CD8-positive, alpha-beta memory T cell (primary cell): ENCODE data around the gene SOCS7. TPM values are rescaled to one million over a fixed set of nuclear protein-coding genes. Genes with fewer than 3 reads are reported as not detected.

ENCODE experiments used
- CTCF ChIA-PET: fragments of 350-600 bp; sonication (Branson Sonifier 250); formaldehyde crosslinking; loops from one replicate; lab custom pipeline; 2021; ENCODE audit warnings: antibody characterized with exemption; lab: Charles Lee
- POLR2A ChIA-PET: fragments of 350-600 bp; sonication (Branson Sonifier 250); formaldehyde crosslinking; loops from one replicate; lab custom pipeline; 2021; ENCODE audit warnings: antibody characterized with exemption; lab: Charles Lee
- DNase-seq, 5 donors: peaks; one replicate each; pipeline versions ENCODE4 v3.0.0 to v3.0.0-alpha.2; 2020 to 2022; ENCODE audit warnings: mixed read lengths in 1 of 5
- H3K27ac ChIP-seq: one replicate; pipeline ENCODE4 v1.7.0; 2013; ENCODE audit warnings: low read depth, mild to moderate bottlenecking, low read length, moderate library complexity
- H3K27me3 ChIP-seq: 2 replicates; pipeline ENCODE4 v1.7.0; 2013; ENCODE audit warnings: low read length, mild to moderate bottlenecking; ENCODE audit not compliant: insufficient read depth, poor library complexity, severe bottlenecking
- H3K36me3 ChIP-seq: 2 replicates; pipeline ENCODE4 v1.7.0; 2013; ENCODE audit warnings: mild to moderate bottlenecking, low read length, moderate library complexity; ENCODE audit not compliant: insufficient read depth
- H3K4me1 ChIP-seq: 2 replicates; pipeline ENCODE4 v1.7.0; 2013; ENCODE audit warnings: mild to moderate bottlenecking, low read length, moderate library complexity; ENCODE audit not compliant: insufficient read depth
- H3K4me3 ChIP-seq: 2 replicates; pipeline ENCODE4 v1.7.0; 2013; ENCODE audit warnings: mild to moderate bottlenecking, low read length
- H3K9me3 ChIP-seq: 2 replicates; pipeline ENCODE4 v1.7.0; 2013; ENCODE audit warnings: mild to moderate bottlenecking, low read length
- H3K27ac Mint-ChIP-seq, 8 donors: one replicate each; pipeline ENCODE4 v1.8.0; 2020 to 2021; ENCODE audit warnings: mixed read lengths in 8 of 8, mild to moderate bottlenecking in 6 of 8, inconsistent platforms in 3 of 8, moderate library complexity in 3 of 8
- H3K27me3 Mint-ChIP-seq, 2 donors: one replicate each; pipeline ENCODE4 v1.8.0; 2020 to 2021; ENCODE audit warnings: mixed read lengths in 2 of 2, mild to moderate bottlenecking in 1 of 2, moderate library complexity in 1 of 2
- H3K36me3 Mint-ChIP-seq, 3 donors: one replicate each; pipeline ENCODE4 v1.8.0; 2020 to 2021; ENCODE audit warnings: mixed read lengths in 3 of 3, inconsistent platforms in 1 of 3, mild to moderate bottlenecking in 1 of 3
- H3K4me1 Mint-ChIP-seq, 3 donors: one replicate each; pipeline ENCODE4 v1.8.0; 2020 to 2021; ENCODE audit warnings: mixed read lengths in 3 of 3, inconsistent platforms in 1 of 3, mild to moderate bottlenecking in 1 of 3
- H3K4me3 Mint-ChIP-seq, 7 donors: one replicate each; pipeline ENCODE4 v1.8.0; 2020 to 2021; ENCODE audit warnings: mixed read lengths in 7 of 7, mild to moderate bottlenecking in 6 of 7, moderate library complexity in 4 of 7, inconsistent platforms in 2 of 7
- H3K9me3 Mint-ChIP-seq, 5 donors: one replicate each; pipeline ENCODE4 v1.8.0; 2020 to 2022; ENCODE audit warnings: mixed read lengths in 5 of 5, mild to moderate bottlenecking in 3 of 5, moderate library complexity in 2 of 5, inconsistent platforms in 1 of 5
- polyA plus RNA-seq: library from polyadenylated mRNA; unstranded; fragments of 300-500 nt; fragmentation: Illumina TruSeq; gene quantifications from one replicate; pipeline ENCODE4 v1.2.3, GENCODE V29; 2021
- total RNA-seq, 2 experiments: library from RNA; stranded (reverse); gene quantifications; one replicate each; pipeline ENCODE4 v1.2.3, GENCODE V29; 2021

The SOCS7 gene, protein sequence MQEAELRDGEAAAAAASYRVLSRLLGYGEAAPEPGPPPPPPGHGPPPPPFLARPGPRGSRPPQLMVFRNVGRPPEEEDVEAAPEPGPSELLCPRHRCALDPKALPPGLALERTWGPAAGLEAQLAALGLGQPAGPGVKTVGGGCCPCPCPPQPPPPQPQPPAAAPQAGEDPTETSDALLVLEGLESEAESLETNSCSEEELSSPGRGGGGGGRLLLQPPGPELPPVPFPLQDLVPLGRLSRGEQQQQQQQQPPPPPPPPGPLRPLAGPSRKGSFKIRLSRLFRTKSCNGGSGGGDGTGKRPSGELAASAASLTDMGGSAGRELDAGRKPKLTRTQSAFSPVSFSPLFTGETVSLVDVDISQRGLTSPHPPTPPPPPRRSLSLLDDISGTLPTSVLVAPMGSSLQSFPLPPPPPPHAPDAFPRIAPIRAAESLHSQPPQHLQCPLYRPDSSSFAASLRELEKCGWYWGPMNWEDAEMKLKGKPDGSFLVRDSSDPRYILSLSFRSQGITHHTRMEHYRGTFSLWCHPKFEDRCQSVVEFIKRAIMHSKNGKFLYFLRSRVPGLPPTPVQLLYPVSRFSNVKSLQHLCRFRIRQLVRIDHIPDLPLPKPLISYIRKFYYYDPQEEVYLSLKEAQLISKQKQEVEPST
- total RNA-seq: 10 to 100 TPM; 22.0 to 23.7 TPM
- polyA plus RNA-seq: 0.98 TPM

- H3K27ac ChIP-seq: peak within 1 kb of the TSS; percentile 81
- H3K36me3 ChIP-seq: no peaks in the 10 kb centered on the region
- Mint-ChIP-seq H3K4me3 (peak within 1 kb of the TSS; percentile 89 to 100 (median 95)), H3K27me3 (no peaks in the 10 kb centered on the region), H3K4me1 (peaks cover 34 to 51% (median 43%) of the 10 kb centered on the region in 3 donors), H3K36me3 (peaks cover 0 to 3% (median 2%) of the 10 kb centered on the region in 3 donors), H3K9me3 (no peaks in the 10 kb centered on the region), H3K27ac (peak within 1 kb of the TSS; percentile 64 to 100 (median 98))
- peak; percentile 89 to 94 (median 91) for DNase-seq
- no peaks in the 10 kb centered on the region for H3K27me3 ChIP-seq
- POLR2A ChIA-PET: no interaction called here
- CTCF ChIA-PET: interaction anchor here (1.6 to 9.3 kb wide), 2 partner anchors 9 to 61 kb away, joined by 3 to 145 read pairs; no protein-coding TSS in a partner anchor
- peak within 1 kb of the TSS; percentile 96 for H3K4me3 ChIP-seq
- no peaks in the 10 kb centered on the region for H3K9me3 ChIP-seq
- H3K4me1 ChIP-seq: peaks cover 26% of the 10 kb centered on the region
Measured at GRCh38 chr17:38351412-38352222, at the start of gene SOCS7. Gene SOCS7 (plus strand): TSS chr17:38351844. CDS start chr17:38352053, 209 bp downstream.

GRCh38 chr17:38315497-38315896, 36.1 kb upstream of the SOCS7 start:
- DNase-seq: no peak
- no peak overlapping the region for H3K4me3 ChIP-seq
- Mint-ChIP-seq H3K27me3 (no peaks in the 10 kb centered on the region), H3K9me3 (no peaks in the 10 kb centered on the region), H3K4me1 (no peaks in the 10 kb centered on the region), H3K4me3 (no peak overlapping the region), H3K27ac (no peak overlapping the region), H3K36me3 (peaks cover 7 to 47% (median 11%) of the 10 kb centered on the region in 3 donors)
- ChIA-PET POLR2A (no interaction called here), CTCF (interaction anchor here (1.0 kb wide), 1 partner anchor 16 kb away, joined by 3 read pairs; no protein-coding TSS in a partner anchor)
- H3K9me3 ChIP-seq: no peaks in the 10 kb centered on the region
- no peaks in the 10 kb centered on the region for H3K4me1 ChIP-seq
- H3K27me3 ChIP-seq: no peaks in the 10 kb centered on the region
- H3K27ac ChIP-seq: no peak overlapping the region
- H3K36me3 ChIP-seq: peaks cover 5% of the 10 kb centered on the region

- Mint-ChIP-seq H3K9me3 (no peaks in the 10 kb centered on the region), H3K27me3 (no peaks in the 10 kb centered on the region), H3K36me3 (peaks cover 7 to 49% (median 16%) of the 10 kb centered on the region in 3 donors), H3K4me3 (no peak overlapping the region), H3K4me1 (no peaks in the 10 kb centered on the region), H3K27ac (no peak overlapping the region)
- Histone ChIP-seq H3K27me3 (no peaks in the 10 kb centered on the region), H3K9me3 (no peaks in the 10 kb centered on the region), H3K27ac (no peak overlapping the region), H3K4me1 (no peaks in the 10 kb centered on the region), H3K4me3 (no peak overlapping the region), H3K36me3 (peaks cover 8% of the 10 kb centered on the region)
- CTCF ChIA-PET: no interaction called here
- POLR2A ChIA-PET: no interaction called here
- no peak for DNase-seq
Measured at GRCh38 chr17:38317081-38317480, 34.6 kb upstream of the SOCS7 start.

DNA sequence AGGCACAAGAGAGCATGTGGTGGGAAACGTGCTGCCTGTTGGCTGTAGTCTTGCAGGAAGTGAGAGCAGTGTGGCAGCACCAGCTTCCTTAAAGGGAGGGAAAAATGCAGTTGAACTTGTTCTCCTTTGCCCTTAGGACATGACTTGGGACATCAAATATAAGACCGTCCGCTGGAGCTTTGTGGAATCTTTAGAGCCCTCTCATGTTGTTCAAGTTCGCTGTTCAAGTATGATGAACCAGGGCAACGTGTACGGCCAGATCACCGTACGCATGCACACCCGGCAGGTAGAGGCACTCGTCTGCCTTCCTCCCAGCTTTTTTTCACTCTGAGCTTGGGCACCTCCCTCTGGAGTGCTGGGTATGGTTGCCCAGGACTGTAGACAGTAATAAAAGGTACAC, 31.2 kb upstream of the SOCS7 start:
- H3K4me1 Mint-ChIP-seq: no peaks in the 10 kb centered on the region
- H3K4me3 ChIP-seq: no peak overlapping the region
- no peaks in the 10 kb centered on the region for H3K4me1 ChIP-seq
- no peaks in the 10 kb centered on the region for H3K9me3 Mint-ChIP-seq
- no peak overlapping the region for H3K27ac ChIP-seq
- H3K9me3 ChIP-seq: no peaks in the 10 kb centered on the region
- ChIA-PET CTCF (no interaction called here), POLR2A (no interaction called here)
- peaks cover 16% of the 10 kb centered on the region for H3K36me3 ChIP-seq
- H3K27me3 Mint-ChIP-seq: no peaks in the 10 kb centered on the region
- H3K27me3 ChIP-seq: no peaks in the 10 kb centered on the region
- H3K4me3 Mint-ChIP-seq: no peak overlapping the region
- peak overlapping the region in 1 of 8 donors; percentile 65 for H3K27ac Mint-ChIP-seq
- DNase-seq: no peak
- H3K36me3 Mint-ChIP-seq: peaks cover 7 to 51% (median 12%) of the 10 kb centered on the region in 3 donors

DNA sequence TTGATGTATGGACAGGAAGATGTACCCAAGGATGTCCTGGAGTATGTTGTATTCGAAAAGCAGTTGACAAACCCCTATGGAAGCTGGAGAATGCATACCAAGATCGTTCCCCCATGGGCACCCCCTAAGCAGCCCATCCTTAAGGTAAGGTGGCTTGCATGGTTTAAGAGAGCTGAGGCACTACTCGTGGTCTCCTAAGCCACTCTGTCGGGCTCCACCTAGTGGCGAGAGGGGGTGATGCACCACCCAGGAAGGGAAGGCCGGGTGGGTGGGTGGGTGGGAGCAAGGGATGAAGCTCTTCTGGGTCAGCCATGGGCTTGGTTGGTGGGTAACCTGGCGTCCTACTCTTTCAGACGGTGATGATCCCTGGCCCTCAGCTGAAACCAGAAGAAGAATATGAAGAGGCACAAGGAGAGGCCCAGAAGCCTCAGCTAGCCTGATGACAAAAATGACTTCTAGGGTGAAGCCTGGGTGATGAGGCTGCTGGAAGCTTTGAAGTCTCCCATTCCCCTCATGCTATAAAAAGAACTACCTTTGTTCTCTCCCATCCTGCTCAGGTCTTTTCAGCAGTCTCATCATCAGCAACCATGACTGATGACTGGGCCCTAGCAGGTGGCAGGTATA, 29.4 kb upstream of the SOCS7 start:
- peak; percentile 50 to 80 (median 57) for DNase-seq
- no peaks in the 10 kb centered on the region for H3K9me3 Mint-ChIP-seq
- no peaks in the 10 kb centered on the region for H3K4me1 Mint-ChIP-seq
- ChIA-PET CTCF (interaction anchor here (0.9 to 1.9 kb wide), 2 partner anchors 9 to 11 kb away, joined by 3 to 6 read pairs; no protein-coding TSS in a partner anchor), POLR2A (no interaction called here)
- H3K27me3 Mint-ChIP-seq: peaks cover 0 to 2% of the 10 kb centered on the region in 2 donors
- Histone ChIP-seq H3K27me3 (no peaks in the 10 kb centered on the region), H3K27ac (no peak overlapping the region), H3K36me3 (peaks cover 16% of the 10 kb centered on the region), H3K9me3 (no peaks in the 10 kb centered on the region), H3K4me3 (no peak overlapping the region), H3K4me1 (no peaks in the 10 kb centered on the region)
- peaks cover 3 to 42% (median 9%) of the 10 kb centered on the region in 3 donors for H3K36me3 Mint-ChIP-seq
- no peak overlapping the region for H3K4me3 Mint-ChIP-seq
- H3K27ac Mint-ChIP-seq: peak overlapping the region in 1 of 8 donors; percentile 4

DNA sequence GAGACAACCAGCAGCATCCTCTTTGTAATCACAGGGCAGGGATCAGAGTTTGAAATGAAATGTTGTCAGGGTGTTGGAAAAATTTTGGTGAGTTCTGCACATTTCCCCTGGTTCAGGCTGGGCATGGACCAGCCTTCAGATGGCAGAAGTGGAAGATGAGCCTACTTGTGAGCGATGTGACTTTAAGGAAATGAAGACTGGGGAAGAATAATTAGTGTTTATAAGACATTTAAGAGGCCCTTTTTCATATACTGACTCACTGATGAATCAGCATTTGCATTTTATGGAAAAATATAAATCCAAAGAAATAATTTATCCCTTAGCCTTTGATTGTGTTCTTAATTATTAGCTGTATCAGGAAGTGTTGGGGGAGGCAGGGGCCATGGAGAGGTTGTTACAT, 28.7 kb upstream of the SOCS7 start:
- H3K9me3 ChIP-seq: no peaks in the 10 kb centered on the region
- Mint-ChIP-seq H3K4me3 (no peak overlapping the region), H3K4me1 (no peaks in the 10 kb centered on the region), H3K27me3 (peaks cover 0 to 2% of the 10 kb centered on the region in 2 donors), H3K9me3 (no peaks in the 10 kb centered on the region), H3K27ac (no peak overlapping the region), H3K36me3 (peaks cover 3 to 39% (median 9%) of the 10 kb centered on the region in 3 donors)
- CTCF ChIA-PET: interaction anchor here (0.9 to 1.9 kb wide), 2 partner anchors 8 to 10 kb away, joined by 3 to 6 read pairs; no protein-coding TSS in a partner anchor
- POLR2A ChIA-PET: no interaction called here
- no peaks in the 10 kb centered on the region for H3K27me3 ChIP-seq
- no peaks in the 10 kb centered on the region for H3K4me1 ChIP-seq
- no peak overlapping the region for H3K4me3 ChIP-seq
- no peak overlapping the region for H3K27ac ChIP-seq
- no peak for DNase-seq
- H3K36me3 ChIP-seq: peaks cover 16% of the 10 kb centered on the region

DNA sequence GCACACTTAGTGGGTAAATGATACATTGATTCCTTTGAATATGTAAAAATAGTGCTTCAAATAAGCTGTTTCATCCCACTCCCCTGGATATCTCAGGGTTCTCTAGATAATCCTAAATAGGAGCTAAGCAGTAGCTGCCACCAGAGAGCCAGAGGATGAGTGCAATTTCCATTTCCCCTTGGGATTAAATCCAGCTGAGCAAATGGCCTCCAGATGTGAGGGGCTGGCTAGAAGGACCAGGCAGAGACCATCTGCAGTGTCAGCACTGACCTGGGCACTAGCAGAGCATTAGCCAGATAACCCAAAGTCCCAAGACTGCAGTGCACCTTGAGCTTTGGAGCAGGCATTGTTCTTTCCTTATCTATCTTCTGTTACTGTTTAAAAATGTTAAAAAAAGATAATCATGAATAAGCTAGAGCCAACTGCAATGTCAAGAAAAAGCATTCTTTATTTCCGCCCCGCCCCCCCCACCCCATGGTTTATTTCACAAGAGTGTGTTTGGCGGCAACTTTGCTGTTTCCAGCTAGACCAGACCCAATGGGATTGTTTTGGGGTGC, 27.4 kb upstream of the SOCS7 start:
- ChIA-PET POLR2A (no interaction called here), CTCF (interaction anchor here (1.1 kb wide), 1 partner anchor 9 kb away, joined by 3 read pairs; no protein-coding TSS in a partner anchor)
- Histone ChIP-seq H3K27ac (no peak overlapping the region), H3K36me3 (peaks cover 16% of the 10 kb centered on the region), H3K9me3 (no peaks in the 10 kb centered on the region), H3K4me1 (no peaks in the 10 kb centered on the region), H3K27me3 (no peaks in the 10 kb centered on the region), H3K4me3 (no peak overlapping the region)
- peaks cover 0 to 35% (median 6%) of the 10 kb centered on the region in 3 donors for H3K36me3 Mint-ChIP-seq
- DNase-seq: no peak
- peaks cover 3 to 7% of the 10 kb centered on the region in 2 donors for H3K27me3 Mint-ChIP-seq
- no peak overlapping the region for H3K4me3 Mint-ChIP-seq
- peak overlapping the region in 1 of 8 donors; percentile 65 for H3K27ac Mint-ChIP-seq
- no peaks in the 10 kb centered on the region for H3K9me3 Mint-ChIP-seq
- no peaks in the 10 kb centered on the region for H3K4me1 Mint-ChIP-seq
